Measurements from ENCODE around the gene CFAP92. TPM values are rescaled to one million over a fixed set of nuclear protein-coding genes. Genes with fewer than 3 reads are reported as not detected.

CFAP92 gene
- total and polyA plus RNA-seq, 2 donors (not counting 1 experiment from before 2014, with no cell fraction given), result not detected

GRCh38 chr3:128872744-128873143 is 121.1 kb downstream of the CFAP92 start:
- no peak overlapping the region for H3K27ac Mint-ChIP-seq
- no peaks in the 10 kb centered on the region for H3K9me3 Mint-ChIP-seq (ENCODE audit: insufficient read depth)
- H3K27me3 Mint-ChIP-seq, result peaks cover 4% of the 10 kb centered on the region
- Histone ChIP-seq H3K36me3 (replicated peaks in 1 of 2; ENCODE audit: control extremely low read depth in 1 of 2, control insufficient read depth in 1 of 2, extremely low read depth in 1 of 2, insufficient read depth in 2 of 2, low read length in 1 of 2) (no peaks in the 10 kb centered on the region), H3K4me1 (ENCODE audit: control insufficient read depth in 2 of 2, insufficient read depth in 2 of 2, low read length in 2 of 2) (peaks cover 0 to under 1% of the 10 kb centered on the region in 2 donors), H3K4me3 (ENCODE audit: control extremely low read depth in 1 of 5, extremely low read depth in 1 of 5, insufficient read depth in 1 of 5, low read depth in 2 of 5, low read length in 4 of 5) (no peak overlapping the region), H4K20me1 (ENCODE audit: control insufficient read depth, insufficient read depth, low read length, poor library complexity, severe bottlenecking) (no peaks in the 10 kb centered on the region), H2AFZ (ENCODE audit: insufficient read depth, low read depth, low read length, poor library complexity, severe bottlenecking) (no peak overlapping the region), H3K79me2 (ENCODE audit: control insufficient read depth, insufficient read depth, low read length) (peaks cover 2% of the 10 kb centered on the region), H3K9ac (ENCODE audit: low read length) (no peak overlapping the region), H3K9me3 (ENCODE audit: control extremely low read depth in 1 of 3, control insufficient read depth in 2 of 3, insufficient read depth in 1 of 3, low read length in 2 of 3) (no peaks in the 10 kb centered on the region), H3K27ac (ENCODE audit: low read length in 2 of 2) (no peak overlapping the region), H3K27me3 (replicated peaks in 1 of 4; ENCODE audit: control extremely low read depth in 1 of 4, control insufficient read depth in 3 of 4, insufficient read depth in 4 of 4, low read length in 3 of 4) (no peaks in the 10 kb centered on the region), H3K4me2 (replicated peaks; ENCODE audit: low read depth, low read length, poor library complexity, severe bottlenecking) (no peak overlapping the region)
- intact Hi-C loops (cut with micrococcal nuclease), result no loop called here
- DNase-seq (no peak), ATAC-seq (ENCODE audit: low read depth) (no peak)
- CTCF ChIA-PET, result no interaction called here
- H3K4me3 Mint-ChIP-seq, result no peak overlapping the region
- H3K4me1 Mint-ChIP-seq, result peaks cover 7% of the 10 kb centered on the region
- POLR2A ChIA-PET, result no interaction called here
- 98% methylated on average over 8 of the region's 8 CpGs for WGBS (ENCODE audit: insufficient coverage)
- no peak for TF ChIP-seq EZH2 (IDR thresholded peaks at IDR 0.05; ENCODE audit: borderline replicate concordance, insufficient read depth, low read depth, low read length, poor library complexity, severe bottlenecking)
- no peak for TF ChIP-seq CTCF (IDR thresholded peaks at IDR 0.05)

- Histone ChIP-seq H3K27ac (ENCODE audit: low read length in 2 of 2) (no peak overlapping the region), H4K20me1 (ENCODE audit: control insufficient read depth, insufficient read depth, low read length, poor library complexity, severe bottlenecking) (no peaks in the 10 kb centered on the region), H3K9me3 (ENCODE audit: control extremely low read depth in 1 of 3, control insufficient read depth in 2 of 3, insufficient read depth in 1 of 3, low read length in 2 of 3) (no peaks in the 10 kb centered on the region), H3K4me1 (ENCODE audit: control insufficient read depth in 2 of 2, insufficient read depth in 2 of 2, low read length in 2 of 2) (no peaks in the 10 kb centered on the region), H3K9ac (ENCODE audit: low read length) (no peak overlapping the region), H3K27me3 (replicated peaks in 1 of 4; ENCODE audit: control extremely low read depth in 1 of 4, control insufficient read depth in 3 of 4, insufficient read depth in 4 of 4, low read length in 3 of 4) (no peaks in the 10 kb centered on the region), H3K36me3 (replicated peaks in 1 of 2; ENCODE audit: control extremely low read depth in 1 of 2, control insufficient read depth in 1 of 2, extremely low read depth in 1 of 2, insufficient read depth in 2 of 2, low read length in 1 of 2) (no peaks in the 10 kb centered on the region), H2AFZ (ENCODE audit: insufficient read depth, low read depth, low read length, poor library complexity, severe bottlenecking) (no peak overlapping the region), H3K79me2 (ENCODE audit: control insufficient read depth, insufficient read depth, low read length) (no peaks in the 10 kb centered on the region), H3K4me2 (replicated peaks; ENCODE audit: low read depth, low read length, poor library complexity, severe bottlenecking) (no peak overlapping the region), H3K4me3 (ENCODE audit: control extremely low read depth in 1 of 5, extremely low read depth in 1 of 5, insufficient read depth in 1 of 5, low read depth in 2 of 5, low read length in 4 of 5) (no peak overlapping the region)
- ChIA-PET CTCF (no interaction called here), POLR2A (no interaction called here)
- intact Hi-C loops (cut with micrococcal nuclease), result no loop called here
- peaks cover 4% of the 10 kb centered on the region for H3K4me1 Mint-ChIP-seq
- TF ChIP-seq EZH2 (IDR thresholded peaks at IDR 0.05; ENCODE audit: borderline replicate concordance, insufficient read depth, low read depth, low read length, poor library complexity, severe bottlenecking) (no peak), CTCF (IDR thresholded peaks at IDR 0.05) (no peak)
- H3K27ac Mint-ChIP-seq, result no peak overlapping the region
- H3K4me3 Mint-ChIP-seq, result no peak overlapping the region
- 54% methylated on average over 1 of the region's 4 CpGs for WGBS (ENCODE audit: insufficient coverage)
- peaks cover 4% of the 10 kb centered on the region for H3K27me3 Mint-ChIP-seq
- ATAC-seq (ENCODE audit: low read depth) (no peak), DNase-seq (no peak)
- no peaks in the 10 kb centered on the region for H3K9me3 Mint-ChIP-seq (ENCODE audit: insufficient read depth)
Observed at GRCh38 chr3:128872282-128872681, 121.6 kb downstream of the CFAP92 start.

All from B cell (primary cell).